ENCODE results near the gene ESM1.

Gene ESM1

DNA sequence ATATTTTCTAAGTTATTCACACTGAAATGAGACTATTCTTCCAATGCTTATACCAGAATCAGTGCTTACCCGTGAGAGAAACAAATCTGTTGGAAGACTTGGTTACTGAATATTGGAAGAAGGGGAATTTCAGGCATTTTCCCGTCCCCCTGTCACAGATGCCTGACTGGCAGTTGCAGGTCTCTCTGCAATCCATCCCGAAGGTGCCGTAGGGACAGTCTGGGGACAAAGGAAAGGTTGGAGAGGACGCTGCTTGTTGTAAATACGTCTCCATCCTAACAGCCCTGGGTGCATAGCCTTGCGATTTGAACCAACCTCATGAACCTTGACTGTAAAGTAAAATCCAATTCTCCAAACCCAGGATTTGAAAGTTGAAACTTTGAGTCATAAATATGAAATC is 3.5 kb downstream of the ESM1 start:
- DNase-seq (ENCODE audit: low read depth in 2 of 2), result no peak

- DNase-seq (ENCODE audit: low read depth in 2 of 2), result no peak
Observed at GRCh38 chr5:54975701-54976100, 9.7 kb downstream of the ESM1 start.

GRCh38 chr5:54969856-54970828 is 15.3 kb downstream of the ESM1 start:
- DNase-seq (ENCODE audit: low read depth in 2 of 2), result no peak

- no peak for DNase-seq (ENCODE audit: low read depth in 2 of 2)
Observed at GRCh38 chr5:54969242-54969641, 16.2 kb downstream of the ESM1 start.

GRCh38 chr5:54965806-54966205 is 19.6 kb downstream of the ESM1 start:
- no peak for DNase-seq (ENCODE audit: low read depth in 2 of 2)

GRCh38 chr5:54964405-54964804 is 21.0 kb downstream of the ESM1 start:
- DNase-seq (ENCODE audit: low read depth in 2 of 2), result no peak

GRCh38 chr5:54959673-54960418 is 25.5 kb downstream of the ESM1 start:
- peak in 1 of 2 donors; percentile 36 for DNase-seq (ENCODE audit: low read depth in 2 of 2)

- DNase-seq (ENCODE audit: low read depth in 2 of 2), result no peak
Observed at GRCh38 chr5:54956922-54957321, 28.5 kb downstream of the ESM1 start.

GRCh38 chr5:54947187-54947586 is 38.2 kb downstream of the ESM1 start:
- DNase-seq (ENCODE audit: low read depth in 2 of 2), result no peak

GRCh38 chr5:54946306-54946819 is 39.0 kb downstream of the ESM1 start:
- no peak for DNase-seq (ENCODE audit: low read depth in 2 of 2)

- DNase-seq (ENCODE audit: low read depth in 2 of 2), result peak in 1 of 2 donors; percentile 29
Observed at GRCh38 chr5:54944364-54944763, 41.0 kb downstream of the ESM1 start.

DNA sequence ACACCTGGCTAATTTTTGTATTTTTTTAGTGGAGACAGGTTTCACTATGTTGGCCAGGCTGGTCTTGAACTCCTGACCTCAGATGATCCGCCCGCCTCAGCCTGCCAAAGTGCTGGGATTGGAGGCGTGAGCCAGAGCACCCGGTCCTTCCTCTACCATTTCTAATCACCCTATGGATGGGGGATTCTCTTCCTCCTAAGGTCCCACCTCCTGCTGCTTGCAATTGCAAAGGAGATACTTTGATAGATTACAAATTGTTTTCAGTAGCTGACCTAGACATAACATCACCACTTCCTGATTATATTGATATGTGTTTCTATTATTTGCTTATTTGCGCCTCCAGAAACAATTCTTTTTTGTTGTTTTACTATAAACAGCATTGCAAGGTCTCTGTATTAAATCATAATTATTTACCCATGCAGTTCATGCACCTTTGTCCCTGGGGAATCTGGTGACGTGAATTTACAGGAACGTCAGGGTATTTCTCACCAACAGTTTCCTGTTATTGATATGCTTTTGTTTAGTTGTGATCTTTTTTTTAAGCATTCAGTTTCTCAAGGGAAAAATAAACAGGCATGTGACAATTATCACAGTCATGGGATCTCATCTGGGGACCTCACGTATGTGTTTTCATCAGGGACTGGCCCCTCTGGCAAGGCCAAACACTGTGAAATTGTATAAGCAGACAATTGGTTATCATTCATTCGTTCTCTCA is 43.2 kb downstream of the ESM1 start:
- DNase-seq (ENCODE audit: low read depth in 2 of 2), result no peak

DNA sequence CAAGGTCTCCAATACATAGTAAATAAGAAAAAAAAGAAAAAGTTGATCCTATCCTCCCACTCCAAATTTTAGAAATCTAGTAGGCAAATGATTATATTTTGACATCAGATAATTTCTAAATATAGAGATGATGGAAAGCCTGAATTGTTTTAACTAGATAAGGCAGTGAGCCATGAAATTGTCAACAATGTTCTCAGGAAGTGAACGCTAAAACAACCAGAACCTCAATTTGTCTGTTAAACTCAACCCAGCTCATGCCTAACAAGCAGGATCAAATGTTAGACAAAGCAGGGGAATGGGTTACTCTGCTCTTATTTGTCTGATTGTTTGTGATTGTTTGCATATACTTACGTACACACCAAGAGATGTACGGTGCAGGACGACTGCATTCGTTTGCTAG is 49.2 kb downstream of the ESM1 start:
- no peak for DNase-seq (ENCODE audit: low read depth in 2 of 2)

- DNase-seq (ENCODE audit: low read depth in 2 of 2), result no peak
Observed at GRCh38 chr5:54932789-54933188, 52.6 kb downstream of the ESM1 start.

DNA sequence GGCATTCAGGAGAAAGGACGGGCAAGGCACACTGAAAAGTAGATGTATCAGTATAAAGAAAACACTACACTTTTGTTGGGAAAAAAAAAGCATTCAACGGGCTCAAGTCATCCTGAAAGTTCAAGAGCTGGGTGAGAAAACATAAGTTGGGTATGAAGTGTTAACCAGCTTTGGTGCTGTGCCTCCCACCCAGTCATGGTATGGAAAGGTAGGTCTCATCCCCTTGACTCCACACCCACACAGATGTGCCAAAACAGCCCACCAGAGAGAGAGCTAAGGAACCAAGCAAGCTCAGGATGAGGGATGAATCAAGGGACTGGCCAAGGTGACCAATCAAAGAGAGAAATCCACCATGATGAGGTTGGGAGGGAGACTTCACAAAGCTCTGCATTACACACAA is 54.7 kb downstream of the ESM1 start:
- no peak for DNase-seq (ENCODE audit: low read depth in 2 of 2)
